Uterus (tissue), 4 donors: ENCODE results near the gene OR52E8. TPM values are rescaled to one million over a fixed set of nuclear protein-coding genes. Genes with fewer than 3 reads are reported as not detected.

ENCODE experiments used
- DNase-seq, 2 donors: peaks; one replicate each; pipeline ENCODE4 v3.0.0-alpha.2; 2019 to 2020
- H3K27ac ChIP-seq, 2 donors: fragments of 200-600 bp; sonication (generic); 1 replicate in 1 of 2; 2 replicates in 1 of 2; pipeline ENCODE4 v1.5.1; 2016 to 2018
- H3K27me3 ChIP-seq, 2 donors: fragments of 200-600 bp; sonication (generic); one replicate each; pipeline ENCODE4 v1.5.1; 2018 to 2019; ENCODE audit warnings: control low read depth in 1 of 2
- H3K36me3 ChIP-seq, 2 donors: fragments of 200-600 bp; sonication (generic); one replicate each; pipeline ENCODE4 v1.5.1; 2019; ENCODE audit warnings: control low read depth in 1 of 2
- H3K4me1 ChIP-seq, 2 donors: fragments of 200-600 bp; sonication (generic); one replicate each; pipeline ENCODE4 v1.5.1; 2018 to 2019; ENCODE audit warnings: control low read depth in 1 of 2
- H3K4me3 ChIP-seq, 2 donors: fragments of 200-600 bp; sonication (generic); 1 replicate in 1 of 2; 2 replicates in 1 of 2; pipeline ENCODE4 v1.5.1; 2018 to 2019; ENCODE audit warnings: mild to moderate bottlenecking in 1 of 2
- H3K9me3 ChIP-seq, 2 donors: fragments of 200-600 bp; sonication (generic); one replicate each; pipeline ENCODE4 v1.5.1; 2019; ENCODE audit warnings: control low read depth in 1 of 2
- CTCF ChIP-seq, 4 experiments: fragments of 200-600 bp in 2 of 4; fragments of 450-650 bp in 2 of 4; sonication (generic) in 2 of 4; IDR thresholded peaks; one replicate each; pipeline ENCODE4 v1.5.1; 2016 to 2019; ENCODE audit warnings: antibody characterized with exemption in 4 of 4, mild to moderate bottlenecking in 2 of 4, moderate library complexity in 1 of 4
- POLR2A ChIP-seq, 2 donors: fragments of 450-650 bp; IDR thresholded peaks; one replicate each; pipeline ENCODE4 v1.6.1; 2016; ENCODE audit warnings: antibody characterized with exemption in 2 of 2, mild to moderate bottlenecking in 1 of 2, moderate library complexity in 1 of 2
- intact Hi-C: fragments of 100-400 bp; cut with DNase I; formaldehyde crosslinking; loops from one replicate; pipeline ENCODE4 v1.15.1; 2023; ENCODE audit warnings: low total_unique reads
- total RNA-seq, 4 donors: library from RNA; depleted of rRNA in 3 of 4; stranded (reverse); fragments of >200 nt in 3 of 4; gene quantifications; one replicate each; pipeline versions ENCODE4 v1.1.0 to v1.2.4, GENCODE V29; 2014 to 2023
- donor health status: DM: yes; HTN: yes; CAD: no.

OR52E8 gene
- total RNA-seq, 4 donors from 2014 or later, result not detected

GRCh38 chr11:5809122-5809519 is 48.4 kb downstream of the OR52E8 start:
- no peaks in the 10 kb centered on the region for H3K4me1 ChIP-seq
- no peaks in the 10 kb centered on the region for H3K36me3 ChIP-seq
- H3K9me3 ChIP-seq, result no peaks in the 10 kb centered on the region
- no peak for TF ChIP-seq POLR2A (IDR thresholded peaks at IDR 0.05)
- no peak for TF ChIP-seq CTCF (IDR thresholded peaks at IDR 0.05)
- peak overlapping the region; percentile 19 to 32 for H3K4me3 ChIP-seq
- no peak for DNase-seq
- intact Hi-C loops, result no loop called here
- H3K27me3 ChIP-seq, result no peaks in the 10 kb centered on the region
- no peak overlapping the region for H3K27ac ChIP-seq

- H3K27ac ChIP-seq, result no peak within 1 kb of the TSS
- peak; percentile 68 for DNase-seq
- intact Hi-C loops, result no loop called here
- no peaks in the 10 kb centered on the region for H3K36me3 ChIP-seq
- H3K9me3 ChIP-seq, result no peaks in the 10 kb centered on the region
- TF ChIP-seq POLR2A (IDR thresholded peaks at IDR 0.05) (no peak), CTCF (IDR thresholded peaks at IDR 0.05) (peak; percentile 73 to 85 (median 81))
- no peaks in the 10 kb centered on the region for H3K4me1 ChIP-seq
- no peaks in the 10 kb centered on the region for H3K27me3 ChIP-seq
- H3K4me3 ChIP-seq, result peak within 1 kb of the TSS; percentile 19 to 32
These were observed 48.9 kb downstream of the OR52E8 start, which contains the start of gene OR52N2 for GRCh38 chr11:5808500-5809121. Gene OR52N2 (plus strand): TSS chr11:5808924. CDS start chr11:5820336, 11,412 bp downstream.

- H3K27me3 ChIP-seq, result no peaks in the 10 kb centered on the region
- intact Hi-C loops, result no loop called here
- no peak overlapping the region for H3K4me3 ChIP-seq
- no peak for TF ChIP-seq CTCF (IDR thresholded peaks at IDR 0.05)
- TF ChIP-seq POLR2A (IDR thresholded peaks at IDR 0.05), result no peak
- no peaks in the 10 kb centered on the region for H3K9me3 ChIP-seq
- no peak overlapping the region for H3K27ac ChIP-seq
- no peak for DNase-seq
- H3K4me1 ChIP-seq, result no peaks in the 10 kb centered on the region
- no peaks in the 10 kb centered on the region for H3K36me3 ChIP-seq
These were observed 49.9 kb downstream of the OR52E8 start for GRCh38 chr11:5807580-5807979.

Other genes with a start within 250 kb of the OR52E8 start
- gene TRIM34, start 232.7 kb downstream of the OR52E8 start, total RNA-seq, result 10 to 100 TPM in 1 of 4 donors, 1 to 10 TPM in 3; 1.5 to 12.2 (median 6.0) TPM
- 10 to 100 TPM in 3 of 4 donors, 1 to 10 TPM in 1; 4.4 to 50.4 (median 37.4) TPM for gene TRIM5, start 172.6 kb downstream of the OR52E8 start, total RNA-seq
- 10 to 100 TPM; 10.9 to 64.8 (median 25.4) TPM for gene TRIM22, start 167.9 kb downstream of the OR52E8 start, total RNA-seq
- gene OR56B1, start 121.2 kb downstream of the OR52E8 start, total RNA-seq, result under 1 TPM in 1 of 4 donors, not detected in 3; 0.79 TPM
- 1 to 10 TPM in 1 of 4 donors, not detected in 3; 1.9 TPM for gene OR52N4, start 103.4 kb downstream of the OR52E8 start, total RNA-seq
- under 1 TPM in 1 of 4 donors, not detected in 3; 0.14 TPM for gene OR52N5, start 74.3 kb downstream of the OR52E8 start, total RNA-seq
- gene OR52N1, start 66.4 kb downstream of the OR52E8 start, total RNA-seq, result under 1 TPM in 1 of 4 donors, not detected in 3; 0.07 TPM
- not detected for gene OR52N2, start 48.8 kb downstream of the OR52E8 start, total RNA-seq
- gene OR52E6, start 15.8 kb downstream of the OR52E8 start, total RNA-seq, result not detected
- gene OR52E4, start 22.9 kb upstream of the OR52E8 start, total RNA-seq, result not detected
- not detected for gene OR52E5, start 35.5 kb upstream of the OR52E8 start, total RNA-seq
- not detected for gene OR56A3, start 84.6 kb upstream of the OR52E8 start, total RNA-seq
- not detected for gene OR56A5, start 110.8 kb upstream of the OR52E8 start, total RNA-seq
- gene OR52L1, start 129.3 kb upstream of the OR52E8 start, total RNA-seq, result not detected
- not detected for gene OR56A4, start 149.3 kb upstream of the OR52E8 start, total RNA-seq
- under 1 TPM in 2 of 4 donors, not detected in 2; 0.07 to 0.12 TPM for gene OR56A1, start 173.1 kb upstream of the OR52E8 start, total RNA-seq
- gene OR56B4, start 250.0 kb upstream of the OR52E8 start, total RNA-seq, result not detected